Activated CD4-positive, alpha-beta T cell treated with anti-CD3 and anti-CD28 coated beads for 36 hours (primary cell): ENCODE data around the gene GCLC. TPM values are rescaled to one million over a fixed set of nuclear protein-coding genes. Genes with fewer than 3 reads are reported as not detected.
"Not testable (repeated sequence)": the region's sequence is repeated elsewhere in the genome, so short reads cannot be mapped to it uniquely, and the experiment has no call there.

Experiments used
- ATAC-seq: fragments of 200-7000 bp; cut with Tn5 transposase; one replicate; pipeline ENCODE4 v1.10.0; 2021; ENCODE audit warnings: mild to moderate bottlenecking, moderate library complexity
- CTCF ChIA-PET: fragments of 350-600 bp; sonication (Branson Sonifier 250); formaldehyde crosslinking; loops from one replicate; lab custom pipeline; 2021; ENCODE audit warnings: antibody characterized with exemption; lab: Charles Lee
- POLR2A ChIA-PET: fragments of 350-600 bp; sonication (Branson Sonifier 250); formaldehyde crosslinking; loops from one replicate; lab custom pipeline; 2021; ENCODE audit warnings: antibody characterized with exemption, inconsistent platforms; lab: Charles Lee
- DNase-seq: peaks from one replicate; pipeline ENCODE4 v3.0.0-alpha.2; 2020
- H3K27ac Mint-ChIP-seq: one replicate; pipeline ENCODE4 v1.8.0; 2021; ENCODE audit warnings: mixed read lengths
- H3K27me3 Mint-ChIP-seq: one replicate; pipeline ENCODE4 v1.8.0; 2021; ENCODE audit warnings: mixed read lengths
- H3K36me3 Mint-ChIP-seq: one replicate; pipeline ENCODE4 v1.8.0; 2021; ENCODE audit warnings: low read depth, mixed read lengths
- H3K4me1 Mint-ChIP-seq: one replicate; pipeline ENCODE4 v1.8.0; 2021; ENCODE audit warnings: mixed read lengths
- H3K4me3 Mint-ChIP-seq: one replicate; pipeline ENCODE4 v1.8.0; 2021; ENCODE audit warnings: mild to moderate bottlenecking, moderate library complexity, mixed read lengths
- H3K9me3 Mint-ChIP-seq: one replicate; pipeline ENCODE4 v1.8.0; 2021; ENCODE audit warnings: low read depth, mixed read lengths
- intact Hi-C, 2 experiments: fragments of 100-400 bp; cut with DNase I in 1 of 2; cut with micrococcal nuclease in 1 of 2; formaldehyde crosslinking; loops; one replicate each; pipeline versions ENCODE4 v1.14.2 to v1.15.1; 2022 to 2024; cut with DNase I, micrococcal nuclease
- total RNA-seq, 2 experiments: library from RNA; stranded (reverse); gene quantifications; one replicate each; pipeline ENCODE4 v1.2.3, GENCODE V29; 2021

Gene GCLC
- total RNA-seq, 2 experiments from 2014 or later, result 18.2 to 23.5 TPM

- POLR2A ChIA-PET, result no interaction called here
- Mint-ChIP-seq H3K4me3 (no peak overlapping the region), H3K27ac (no peak overlapping the region), H3K27me3 (no peaks in the 10 kb centered on the region), H3K4me1 (peaks cover 46% of the 10 kb centered on the region), H3K36me3 (no peaks in the 10 kb centered on the region), H3K9me3 (no peaks in the 10 kb centered on the region)
- intact Hi-C loops, result no loop called here
- CTCF ChIA-PET, result no interaction called here
- ATAC-seq, result no peak
- no peak for DNase-seq
These were observed 37.0 kb upstream of the GCLC start for GRCh38 chr6:53581856-53582255.

- intact Hi-C loops, result no loop called here
- Mint-ChIP-seq H3K27me3 (no peaks in the 10 kb centered on the region), H3K4me1 (peaks cover 46% of the 10 kb centered on the region), H3K27ac (peak overlapping the region; percentile 33), H3K4me3 (no peak overlapping the region), H3K36me3 (no peaks in the 10 kb centered on the region), H3K9me3 (no peaks in the 10 kb centered on the region)
- ChIA-PET POLR2A (no interaction called here), CTCF (interaction anchor here (0.6 kb wide), 1 partner anchor 88 kb away, joined by 3 read pairs; no protein-coding TSS in a partner anchor)
- ATAC-seq (no peak), DNase-seq (peak; percentile 12)
These were observed 36.4 kb upstream of the GCLC start for GRCh38 chr6:53581173-53581773.

GRCh38 chr6:53579338-53579737 is 34.4 kb upstream of the GCLC start:
- Mint-ChIP-seq H3K4me3 (no peak overlapping the region), H3K4me1 (peaks cover 38% of the 10 kb centered on the region), H3K9me3 (no peaks in the 10 kb centered on the region), H3K36me3 (no peaks in the 10 kb centered on the region), H3K27me3 (no peaks in the 10 kb centered on the region), H3K27ac (peak overlapping the region; percentile 27)
- peak; percentile 76 for DNase-seq
- POLR2A ChIA-PET, result interaction anchor here (0.5 to 1.6 kb wide), 2 partner anchors 16 to 35 kb away, joined by 4 to 13 read pairs; partner anchors contain the start of gene GCLC
- CTCF ChIA-PET, result interaction anchor here (0.9 to 2.1 kb wide), 5 partner anchors 10 to 86 kb away, joined by 3 to 7 read pairs (median 4); partner anchors contain the start of gene GCLC
- ATAC-seq, result peak; percentile 95
- intact Hi-C loops, result loop anchor here in 1 of 2 experiments (2.0 kb wide), 1 partner anchor 31 kb away; no protein-coding TSS in a partner anchor

DNA sequence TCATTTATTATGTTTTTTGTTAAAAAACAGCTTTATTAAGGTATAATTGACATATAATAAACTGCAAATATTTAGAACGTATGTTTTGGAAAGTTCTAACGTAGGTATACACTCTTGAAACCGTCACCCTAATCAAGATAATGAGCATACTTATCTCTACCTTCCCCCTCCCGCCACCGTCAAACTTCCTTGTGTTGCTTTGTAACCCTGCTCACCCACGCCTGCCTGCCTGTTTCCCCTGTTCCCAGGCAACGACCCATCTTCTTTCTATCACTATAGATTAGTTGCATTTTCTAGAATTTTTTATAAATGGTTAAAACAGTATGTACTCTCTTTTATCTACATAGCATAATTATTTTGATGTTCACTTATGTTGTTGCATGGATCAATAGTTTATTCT is 33.5 kb upstream of the GCLC start:
- ATAC-seq, result no peak
- no peaks in the 10 kb centered on the region for H3K36me3 Mint-ChIP-seq
- intact Hi-C loops, result loop anchor here in 1 of 2 experiments (2.0 kb wide), 1 partner anchor 30 kb away; no protein-coding TSS in a partner anchor
- ChIA-PET CTCF (interaction anchor here (1.6 kb wide), 1 partner anchor 30 kb away, joined by 3 read pairs; no protein-coding TSS in a partner anchor), POLR2A (interaction anchor here (1.6 kb wide), 1 partner anchor 34 kb away, joined by 13 read pairs; the partner anchor contains the start of gene GCLC)
- H3K9me3 Mint-ChIP-seq, result no peaks in the 10 kb centered on the region
- DNase-seq, result peak; percentile 18
- H3K4me3 Mint-ChIP-seq, result no peak overlapping the region
- no peak overlapping the region for H3K27ac Mint-ChIP-seq
- H3K4me1 Mint-ChIP-seq, result peaks cover 38% of the 10 kb centered on the region
- H3K27me3 Mint-ChIP-seq, result no peaks in the 10 kb centered on the region

GRCh38 chr6:53573299-53573698 is 28.4 kb upstream of the GCLC start:
- Mint-ChIP-seq H3K4me1 (peaks cover 2% of the 10 kb centered on the region), H3K4me3 (no peak overlapping the region), H3K36me3 (no peaks in the 10 kb centered on the region), H3K27me3 (peaks cover 2% of the 10 kb centered on the region), H3K27ac (no peak overlapping the region), H3K9me3 (no peaks in the 10 kb centered on the region)
- ATAC-seq, result no peak
- no peak for DNase-seq
- CTCF ChIA-PET, result interaction anchor here (0.6 to 0.8 kb wide), 2 partner anchors 12 to 99 kb away, joined by 3 read pairs; no protein-coding TSS in a partner anchor
- POLR2A ChIA-PET, result interaction anchor here (0.7 kb wide), 1 partner anchor 425 kb away, joined by 3 read pairs; no protein-coding TSS in a partner anchor
- intact Hi-C loops, result no loop called here

- H3K9me3 Mint-ChIP-seq, H3K4me1 Mint-ChIP-seq, ATAC-seq, CTCF ChIA-PET, intact Hi-C loops, H3K36me3 Mint-ChIP-seq, POLR2A ChIA-PET, DNase-seq, H3K4me3 Mint-ChIP-seq, H3K27me3 Mint-ChIP-seq, H3K27ac Mint-ChIP-seq: not testable (repeated sequence)
These were observed 27.5 kb upstream of the GCLC start for GRCh38 chr6:53572379-53572778.

DNA sequence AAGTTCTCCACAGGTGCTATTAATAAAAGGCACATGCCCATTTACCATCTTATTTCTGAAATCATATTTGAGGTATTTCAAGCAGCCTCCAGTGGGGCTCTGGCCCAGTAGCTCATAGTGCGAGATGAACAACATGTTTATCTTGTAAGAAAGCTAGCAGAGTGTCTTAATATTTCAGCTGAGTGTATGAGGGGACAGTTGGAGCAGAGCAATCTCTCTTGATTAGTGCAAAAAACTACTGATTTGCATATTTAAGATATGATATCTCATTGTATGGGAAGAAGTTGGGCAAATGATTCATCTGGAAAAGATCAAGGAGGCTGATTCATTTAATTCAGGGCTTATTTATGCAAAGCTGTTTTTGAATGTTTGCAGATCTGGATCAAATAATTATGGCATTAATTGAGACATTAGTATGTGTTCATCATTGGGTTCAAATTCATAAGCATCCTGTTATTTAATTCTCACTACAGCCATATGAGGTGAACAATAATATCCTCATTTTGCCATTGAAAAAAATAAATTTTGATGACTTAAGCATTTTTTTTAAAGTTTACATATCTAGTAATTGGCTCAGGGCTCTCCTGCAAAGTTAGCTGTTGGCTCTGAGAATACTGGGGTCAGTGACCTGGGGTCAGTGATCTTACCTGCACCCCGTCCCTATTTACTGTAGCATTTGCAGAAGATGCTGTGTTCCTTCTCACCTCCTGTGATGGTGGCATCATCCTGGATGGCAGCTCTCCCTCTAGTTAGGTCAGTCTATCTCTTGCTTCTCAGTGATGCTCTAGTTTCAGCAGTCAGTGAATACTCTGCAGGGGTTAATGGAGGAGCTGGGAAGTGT is 24.1 kb upstream of the GCLC start:
- ChIA-PET POLR2A (no interaction called here), CTCF (interaction anchor here (1.2 to 1.5 kb wide), 2 partner anchors 11 to 81 kb away, joined by 3 to 4 read pairs; no protein-coding TSS in a partner anchor)
- Mint-ChIP-seq H3K4me3 (no peak overlapping the region), H3K4me1 (peaks cover 2% of the 10 kb centered on the region), H3K9me3 (no peaks in the 10 kb centered on the region), H3K27me3 (peaks cover 6% of the 10 kb centered on the region), H3K27ac (no peak overlapping the region), H3K36me3 (no peaks in the 10 kb centered on the region)
- intact Hi-C loops, result no loop called here
- ATAC-seq, result no peak
- no peak for DNase-seq

DNA sequence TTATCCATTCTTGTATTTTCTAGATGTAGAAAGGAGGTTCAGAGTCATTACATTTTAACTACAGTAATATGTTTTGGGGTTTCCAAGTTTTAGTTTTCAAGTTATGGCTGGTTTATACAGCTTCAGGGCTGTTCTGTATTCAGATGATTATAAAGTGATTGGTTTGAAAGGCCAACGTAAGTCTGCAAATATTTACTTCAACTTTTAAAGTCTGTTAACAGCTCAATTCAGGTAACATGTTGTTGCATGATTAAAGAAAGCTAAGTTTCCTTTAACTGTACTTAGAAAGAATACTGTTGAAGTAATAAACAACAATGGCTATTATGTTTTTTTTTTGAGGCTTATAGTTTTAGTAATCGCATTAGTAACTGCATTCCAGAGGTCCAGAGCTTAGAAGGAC is 22.8 kb upstream of the GCLC start:
- no peak overlapping the region for H3K4me3 Mint-ChIP-seq
- intact Hi-C loops, result no loop called here
- ChIA-PET CTCF (no interaction called here), POLR2A (no interaction called here)
- peaks cover 8% of the 10 kb centered on the region for H3K27me3 Mint-ChIP-seq
- H3K4me1 Mint-ChIP-seq, result peaks cover 2% of the 10 kb centered on the region
- H3K27ac Mint-ChIP-seq, result no peak overlapping the region
- no peak for DNase-seq
- ATAC-seq, result no peak
- H3K9me3 Mint-ChIP-seq, result no peaks in the 10 kb centered on the region
- no peaks in the 10 kb centered on the region for H3K36me3 Mint-ChIP-seq

- DNase-seq, result no peak
- H3K4me3 Mint-ChIP-seq, result no peak overlapping the region
- H3K4me1 Mint-ChIP-seq, result peaks cover 2% of the 10 kb centered on the region
- intact Hi-C loops, result no loop called here
- H3K9me3 Mint-ChIP-seq, result no peaks in the 10 kb centered on the region
- no peak overlapping the region for H3K27ac Mint-ChIP-seq
- ChIA-PET CTCF (interaction anchor here (1.2 kb wide), 1 partner anchor 86 kb away, joined by 3 read pairs; no protein-coding TSS in a partner anchor), POLR2A (no interaction called here)
- H3K27me3 Mint-ChIP-seq, result peaks cover 8% of the 10 kb centered on the region
- ATAC-seq, result no peak
- H3K36me3 Mint-ChIP-seq, result no peaks in the 10 kb centered on the region
These were observed 21.9 kb upstream of the GCLC start for GRCh38 chr6:53566755-53567154.

- H3K4me1 Mint-ChIP-seq, result peaks cover 2% of the 10 kb centered on the region
- H3K27ac Mint-ChIP-seq, result no peak overlapping the region
- intact Hi-C loops, result no loop called here
- H3K36me3 Mint-ChIP-seq, result no peaks in the 10 kb centered on the region
- no peaks in the 10 kb centered on the region for H3K9me3 Mint-ChIP-seq
- ATAC-seq, result no peak
- DNase-seq, result no peak
- peaks cover 8% of the 10 kb centered on the region for H3K27me3 Mint-ChIP-seq
- ChIA-PET POLR2A (interaction anchor here (0.7 kb wide), 1 partner anchor 23 kb away, joined by 4 read pairs; no protein-coding TSS in a partner anchor), CTCF (no interaction called here)
- H3K4me3 Mint-ChIP-seq, result no peak overlapping the region
These were observed 21.0 kb upstream of the GCLC start for GRCh38 chr6:53565886-53566285.

- no peak for ATAC-seq
- no peak overlapping the region for H3K27ac Mint-ChIP-seq
- no peak overlapping the region for H3K4me3 Mint-ChIP-seq
- peaks cover 2% of the 10 kb centered on the region for H3K4me1 Mint-ChIP-seq
- H3K27me3 Mint-ChIP-seq, result peaks cover 8% of the 10 kb centered on the region
- intact Hi-C loops, result no loop called here
- no peak for DNase-seq
- CTCF ChIA-PET, result interaction anchor here (0.6 kb wide), 1 partner anchor 12 kb away, joined by 3 read pairs; no protein-coding TSS in a partner anchor
- POLR2A ChIA-PET, result no interaction called here
- peaks cover 4% of the 10 kb centered on the region for H3K9me3 Mint-ChIP-seq
- H3K36me3 Mint-ChIP-seq, result peaks cover 2% of the 10 kb centered on the region
These were observed 19.6 kb upstream of the GCLC start for GRCh38 chr6:53564401-53565065.
